Fibroblast of mammary gland (primary cell): ENCODE results near the gene ADPRHL1.

Source experiments
- DNase-seq: peaks from one replicate; pipeline ENCODE4 v3.0.0-alpha.2; 2010; ENCODE audit warnings: low read depth
- H3K4me3 ChIP-seq: 2 replicates; pipeline ENCODE4 v1.5.1; 2011; ENCODE audit warnings: low read depth, mild to moderate bottlenecking, low read length, moderate library complexity; ENCODE audit not compliant: control insufficient read depth
- CTCF ChIP-seq: conservative IDR thresholded peaks from 2 replicates; pipeline ENCODE4 v1.5.1; 2011; ENCODE audit warnings: low read depth, low read length, inconsistent platforms; ENCODE audit not compliant: control insufficient read depth, insufficient read depth

The ADPRHL1 gene

GRCh38 chr13:113407531-113408393 lies 45.5 kb downstream of the ADPRHL1 start:
- peak; percentile 30 for DNase-seq
- no peak overlapping the region for H3K4me3 ChIP-seq
- TF ChIP-seq CTCF: no peak

DNA sequence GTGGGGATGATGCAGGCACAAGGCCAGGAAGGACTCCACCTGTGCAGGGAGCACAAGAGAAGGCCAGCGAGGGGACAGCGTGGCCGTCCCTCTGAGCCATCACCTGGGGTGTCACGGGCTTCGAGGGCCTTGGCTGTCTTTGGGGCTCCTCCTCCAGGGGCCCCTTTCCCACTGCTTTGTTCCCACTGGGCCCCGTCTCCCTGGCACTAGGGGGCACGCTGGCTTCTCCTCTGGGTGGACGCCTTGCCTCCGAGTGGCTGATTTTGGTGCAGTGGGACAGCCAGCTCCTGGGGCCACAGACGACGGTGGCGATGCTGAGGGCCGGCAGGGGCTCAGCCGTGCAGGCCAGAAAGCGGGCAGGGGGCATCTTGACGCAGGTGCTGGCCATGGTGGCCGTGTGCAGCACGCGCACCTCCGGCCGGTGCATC lies 46.2 kb downstream of the ADPRHL1 start:
- no peak for TF ChIP-seq CTCF
- H3K4me3 ChIP-seq: no peak overlapping the region
- no peak for DNase-seq

DNA sequence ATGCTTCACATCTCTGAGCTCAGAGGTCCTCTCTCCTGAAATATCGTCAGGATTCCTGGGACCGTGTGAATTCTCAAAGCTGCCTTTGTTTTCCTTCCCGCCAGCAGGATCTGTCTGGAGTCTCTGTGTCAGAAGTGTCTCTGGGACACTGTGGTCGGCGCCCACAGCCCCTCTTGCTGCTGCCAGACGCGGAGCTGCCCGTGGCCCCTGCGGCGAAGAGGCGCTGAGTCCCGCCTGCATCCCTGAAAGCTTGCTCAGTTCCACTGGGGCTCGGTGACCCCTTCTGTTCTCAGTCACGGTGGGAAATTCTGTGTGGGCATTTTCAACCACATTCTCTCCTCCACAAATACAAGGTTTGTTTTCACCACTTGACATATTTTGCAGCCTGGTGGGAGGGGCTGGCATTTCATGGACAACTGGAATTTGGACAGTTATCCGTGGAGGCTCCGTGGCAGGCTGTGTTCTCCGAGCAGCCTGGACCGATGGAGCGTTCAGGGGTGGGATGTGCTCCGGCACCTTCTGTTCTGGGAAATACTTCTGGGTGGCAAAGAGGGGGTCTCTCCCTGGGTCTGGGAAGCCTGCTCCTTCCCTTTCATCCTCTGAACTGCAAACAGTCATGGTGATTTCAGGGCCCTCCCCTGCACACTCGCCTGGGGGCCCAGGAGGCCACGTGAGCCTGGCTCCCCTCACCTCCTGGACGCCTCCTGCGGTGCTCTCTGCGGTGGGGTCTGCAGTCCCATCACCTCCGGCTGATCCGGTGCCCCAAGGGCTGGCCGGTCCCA lies 46.8 kb downstream of the ADPRHL1 start:
- no peak overlapping the region for H3K4me3 ChIP-seq
- TF ChIP-seq CTCF: no peak
- no peak for DNase-seq

GRCh38 chr13:113405481-113406300 lies 47.6 kb downstream of the ADPRHL1 start:
- TF ChIP-seq CTCF: no peak

GRCh38 chr13:113404723-113405471 lies 48.4 kb downstream of the ADPRHL1 start:
- DNase-seq: no peak
- no peak overlapping the region for H3K4me3 ChIP-seq
- TF ChIP-seq CTCF: no peak

More at GRCh38 chr13:113405481-113406300, 47.6 kb downstream of the ADPRHL1 start:
- no peak for DNase-seq
- H3K4me3 ChIP-seq: no peak overlapping the region

DNA sequence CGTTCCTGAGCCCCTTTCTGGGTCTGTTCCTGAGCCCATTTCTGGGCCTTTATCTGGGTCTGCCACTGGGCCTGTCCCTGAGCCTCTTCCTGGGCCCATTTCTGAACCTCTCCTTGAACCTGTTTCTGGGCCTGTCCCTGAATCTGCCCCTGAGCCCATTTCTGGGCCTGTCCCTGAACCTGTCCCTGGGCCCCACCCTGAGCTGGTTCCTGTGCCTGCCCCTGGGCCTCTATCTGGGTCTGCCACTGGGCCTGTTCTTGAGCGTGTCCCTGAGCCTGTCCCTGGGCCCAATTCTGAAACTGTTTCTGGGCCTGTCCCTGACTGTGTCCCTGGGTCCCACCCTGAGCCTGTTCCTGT lies 48.9 kb downstream of the ADPRHL1 start:
- DNase-seq: no peak
- no peak for TF ChIP-seq CTCF
- no peak overlapping the region for H3K4me3 ChIP-seq
